HepG2 (cell line): ENCODE measurements around the gene ADAR. TPM values are rescaled to one million over a fixed set of nuclear protein-coding genes. Genes with fewer than 3 reads are reported as not detected.

Source experiments
- CENPX ChIP-seq: sonication (generic); formaldehyde crosslinking; IDR thresholded peaks from 2 replicates; pipeline ENCODE4 v1.9.0; 2021; ENCODE audit warnings: mild to moderate bottlenecking, missing genetic modification reagents, moderate library complexity
- ERF ChIP-seq: IDR thresholded peaks from 2 replicates; pipeline ENCODE4 v1.6.1; 2018; ENCODE audit warnings: missing biosample characterization, missing genetic modification reagents
- GABPA ChIP-seq, 2 experiments: IDR thresholded peaks; 2 replicates each; pipeline ENCODE4 v1.6.1; 2011 to 2016; ENCODE audit warnings: low read depth in 2 of 2, low read length in 1 of 2, missing biosample characterization in 1 of 2, missing genetic modification characterization in 1 of 2
- HNRNPH1 ChIP-seq: fragments of 200-400 bp; formaldehyde crosslinking; optimal IDR thresholded peaks from 2 replicates; pipeline ENCODE3; 2017; ENCODE audit warnings: mild to moderate bottlenecking, low read depth, low read length
- NCOA5 ChIP-seq: sonication (generic); formaldehyde crosslinking; IDR thresholded peaks from 2 replicates; pipeline ENCODE4 v1.4.0; 2020; ENCODE audit warnings: missing genetic modification reagents
- NCOR1 ChIP-seq: fragments of 200-600 bp; sonication (generic); IDR thresholded peaks from 2 replicates; pipeline ENCODE4 v1.7.0; 2017; ENCODE audit warnings: antibody characterized with exemption, low read length, borderline replicate concordance
- NFE2L2 ChIP-seq: fragments of 150-350 bp; IDR thresholded peaks from 2 replicates; pipeline ENCODE4 v1.6.1; 2014; ENCODE audit warnings: low read length
- RARG ChIP-seq: sonication (generic); formaldehyde crosslinking; IDR thresholded peaks from 2 replicates; pipeline ENCODE4 v1.4.0; 2020; ENCODE audit warnings: low read depth, mild to moderate bottlenecking, missing genetic modification reagents
- TAF1 ChIP-seq: sonication (generic); formaldehyde crosslinking; IDR thresholded peaks from 2 replicates; pipeline ENCODE4 v1.4.0; 2020; ENCODE audit warnings: missing genetic modification reagents
- TBX2 ChIP-seq: sonication (generic); formaldehyde crosslinking; IDR thresholded peaks from 2 replicates; pipeline ENCODE4 v1.5.0; 2020; ENCODE audit warnings: missing genetic modification reagents, mild to moderate bottlenecking, borderline replicate concordance
- ZNF292 ChIP-seq: sonication (generic); formaldehyde crosslinking; IDR thresholded peaks from 2 replicates; pipeline ENCODE4 v1.8.1; 2022; ENCODE audit warnings: mild to moderate bottlenecking, low read depth, missing genetic modification reagents, borderline replicate concordance
- ZNF446 ChIP-seq: sonication (generic); formaldehyde crosslinking; IDR thresholded peaks from 2 replicates; pipeline ENCODE4 v1.5.0; 2020; ENCODE audit warnings: mild to moderate bottlenecking, missing genetic modification reagents
- polyA plus RNA-seq, 8 experiments: library from polyadenylated mRNA; depleted of rRNA in 3 of 8; stranded (reverse) in 7 of 8; unstranded in 1 of 8; fragments of >200 nt; fragmentation: Illumina TruSeq in 4 of 8; extraction: Trizol in 4 of 8; gene quantifications; 2 replicates each; pipeline versions ENCODE4 v1.2.1 to v1.2.3, GENCODE V29; 2011 to 2016; ENCODE audit warnings: low read depth in 4 of 8, missing spikeins in 1 of 8, mixed read lengths in 1 of 8; ENCODE audit not compliant: insufficient read depth in 1 of 8
- total RNA-seq, 5 experiments: library from RNA; depleted of rRNA; stranded (reverse); fragments of >200 nt; fragmentation: Illumina TruSeq; extraction: Trizol; gene quantifications; 2 replicates each; pipeline ENCODE4 v1.2.3, GENCODE V29; 2016; ENCODE audit warnings: low read depth in 1 of 5
- TF ChIP-seq, protein P1 (sequence below): sonication (generic); formaldehyde crosslinking; IDR thresholded peaks from 2 replicates; pipeline ENCODE4 v1.5.1; 2020; ENCODE audit warnings: missing genetic modification reagents, mild to moderate bottlenecking, borderline replicate concordance
- TF ChIP-seq, protein P2 (sequence below): sonication (generic); formaldehyde crosslinking; conservative IDR thresholded peaks from 2 replicates; pipeline ENCODE4 v1.8.0; 2022; ENCODE audit warnings: low read depth, missing genetic modification reagents
- TF ChIP-seq, protein P3 (sequence below): sonication (generic); formaldehyde crosslinking; conservative IDR thresholded peaks from 2 replicates; pipeline ENCODE4 v1.8.1; 2023; ENCODE audit warnings: missing genetic modification reagents
- TF ChIP-seq, protein P4 (sequence below): sonication (generic); formaldehyde crosslinking; IDR thresholded peaks from 2 replicates; pipeline ENCODE4 v1.5.1; 2020; ENCODE audit warnings: missing genetic modification reagents, mild to moderate bottlenecking, borderline replicate concordance
- TF ChIP-seq, protein P5 (sequence below): sonication (generic); formaldehyde crosslinking; IDR thresholded peaks from 2 replicates; pipeline ENCODE4 v1.4.0; 2020; ENCODE audit warnings: mild to moderate bottlenecking, missing genetic modification reagents

Gene ADAR
- total and polyA plus RNA-seq, 2 of the 13 experiments (the other 11 are each of a cell fraction or from before 2014, with no cell fraction given): 70.8 to 86.2 TPM

DNA sequence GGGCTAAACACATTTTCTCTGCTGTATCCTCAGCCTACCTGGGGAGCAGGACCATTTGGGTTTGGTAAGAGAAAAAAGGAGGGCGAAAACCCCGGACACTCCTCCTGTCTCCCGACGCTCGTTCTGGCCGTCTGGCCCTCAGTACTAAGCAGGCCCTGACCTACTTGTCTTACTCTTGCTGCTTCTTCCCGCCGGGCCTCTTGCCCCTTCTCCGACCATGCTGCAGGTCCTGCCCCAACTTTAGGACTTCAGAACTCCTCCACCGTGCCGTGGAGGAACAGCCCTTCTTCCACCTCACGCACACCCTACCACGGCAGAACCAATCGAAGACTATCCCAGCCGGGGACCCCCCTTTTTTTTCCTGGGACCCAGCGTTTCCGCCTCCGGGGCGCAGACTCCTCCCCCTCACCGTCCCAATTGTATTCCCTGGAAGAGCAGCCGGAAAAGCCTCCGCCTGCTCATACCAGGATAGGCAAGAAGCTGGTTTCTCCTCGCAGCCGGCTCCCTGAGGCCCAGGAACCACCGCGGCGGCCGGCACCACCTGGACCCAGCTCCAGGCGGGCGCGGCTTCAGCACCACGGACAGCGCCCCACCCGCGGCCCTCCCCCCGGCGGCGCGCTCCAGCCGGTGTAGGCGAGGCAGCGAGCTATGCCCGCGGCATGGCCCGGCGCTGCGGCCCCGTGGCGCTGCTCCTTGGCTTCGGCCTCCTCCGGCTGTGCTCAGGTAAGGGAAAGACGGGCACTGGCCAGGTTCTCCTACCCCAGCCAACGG, 40.4 kb downstream of the ADAR start, which contains the start of gene CHRNB2 (continued):
- TF ChIP-seq, protein P1, sequence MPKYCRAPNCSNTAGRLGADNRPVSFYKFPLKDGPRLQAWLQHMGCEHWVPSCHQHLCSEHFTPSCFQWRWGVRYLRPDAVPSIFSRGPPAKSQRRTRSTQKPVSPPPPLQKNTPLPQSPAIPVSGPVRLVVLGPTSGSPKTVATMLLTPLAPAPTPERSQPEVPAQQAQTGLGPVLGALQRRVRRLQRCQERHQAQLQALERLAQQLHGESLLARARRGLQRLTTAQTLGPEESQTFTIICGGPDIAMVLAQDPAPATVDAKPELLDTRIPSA (CRISPR knock-in tag): peak; percentile 58; the same call in 1 of the 2 replicates
- no peak for TF ChIP-seq RARG (CRISPR knock-in tag)
- TF ChIP-seq NCOR1: no peak
- TF ChIP-seq, protein P2, sequence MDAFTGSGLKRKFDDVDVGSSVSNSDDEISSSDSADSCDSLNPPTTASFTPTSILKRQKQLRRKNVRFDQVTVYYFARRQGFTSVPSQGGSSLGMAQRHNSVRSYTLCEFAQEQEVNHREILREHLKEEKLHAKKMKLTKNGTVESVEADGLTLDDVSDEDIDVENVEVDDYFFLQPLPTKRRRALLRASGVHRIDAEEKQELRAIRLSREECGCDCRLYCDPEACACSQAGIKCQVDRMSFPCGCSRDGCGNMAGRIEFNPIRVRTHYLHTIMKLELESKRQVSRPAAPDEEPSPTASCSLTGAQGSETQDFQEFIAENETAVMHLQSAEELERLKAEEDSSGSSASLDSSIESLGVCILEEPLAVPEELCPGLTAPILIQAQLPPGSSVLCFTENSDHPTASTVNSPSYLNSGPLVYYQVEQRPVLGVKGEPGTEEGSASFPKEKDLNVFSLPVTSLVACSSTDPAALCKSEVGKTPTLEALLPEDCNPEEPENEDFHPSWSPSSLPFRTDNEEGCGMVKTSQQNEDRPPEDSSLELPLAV (CRISPR knock-in tag): no peak
- peak; percentile 91 for TF ChIP-seq TBX2 (CRISPR knock-in tag)
- no peak for TF ChIP-seq NCOA5 (CRISPR knock-in tag)
- peak; percentile 99 for TF ChIP-seq ERF (CRISPR knock-in tag)
- TF ChIP-seq, protein P3, sequence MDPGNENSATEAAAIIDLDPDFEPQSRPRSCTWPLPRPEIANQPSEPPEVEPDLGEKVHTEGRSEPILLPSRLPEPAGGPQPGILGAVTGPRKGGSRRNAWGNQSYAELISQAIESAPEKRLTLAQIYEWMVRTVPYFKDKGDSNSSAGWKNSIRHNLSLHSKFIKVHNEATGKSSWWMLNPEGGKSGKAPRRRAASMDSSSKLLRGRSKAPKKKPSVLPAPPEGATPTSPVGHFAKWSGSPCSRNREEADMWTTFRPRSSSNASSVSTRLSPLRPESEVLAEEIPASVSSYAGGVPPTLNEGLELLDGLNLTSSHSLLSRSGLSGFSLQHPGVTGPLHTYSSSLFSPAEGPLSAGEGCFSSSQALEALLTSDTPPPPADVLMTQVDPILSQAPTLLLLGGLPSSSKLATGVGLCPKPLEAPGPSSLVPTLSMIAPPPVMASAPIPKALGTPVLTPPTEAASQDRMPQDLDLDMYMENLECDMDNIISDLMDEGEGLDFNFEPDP (CRISPR knock-in tag): 0 out of 2 replicates have a peak, but pooled peaks have one; percentile 69
- TF ChIP-seq, protein P4, sequence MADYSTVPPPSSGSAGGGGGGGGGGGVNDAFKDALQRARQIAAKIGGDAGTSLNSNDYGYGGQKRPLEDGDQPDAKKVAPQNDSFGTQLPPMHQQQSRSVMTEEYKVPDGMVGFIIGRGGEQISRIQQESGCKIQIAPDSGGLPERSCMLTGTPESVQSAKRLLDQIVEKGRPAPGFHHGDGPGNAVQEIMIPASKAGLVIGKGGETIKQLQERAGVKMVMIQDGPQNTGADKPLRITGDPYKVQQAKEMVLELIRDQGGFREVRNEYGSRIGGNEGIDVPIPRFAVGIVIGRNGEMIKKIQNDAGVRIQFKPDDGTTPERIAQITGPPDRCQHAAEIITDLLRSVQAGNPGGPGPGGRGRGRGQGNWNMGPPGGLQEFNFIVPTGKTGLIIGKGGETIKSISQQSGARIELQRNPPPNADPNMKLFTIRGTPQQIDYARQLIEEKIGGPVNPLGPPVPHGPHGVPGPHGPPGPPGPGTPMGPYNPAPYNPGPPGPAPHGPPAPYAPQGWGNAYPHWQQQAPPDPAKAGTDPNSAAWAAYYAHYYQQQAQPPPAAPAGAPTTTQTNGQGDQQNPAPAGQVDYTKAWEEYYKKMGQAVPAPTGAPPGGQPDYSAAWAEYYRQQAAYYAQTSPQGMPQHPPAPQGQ (CRISPR knock-in tag): no peak
- TF ChIP-seq ZNF446 (CRISPR knock-in tag): peak; percentile 99
- TF ChIP-seq ZNF292 (CRISPR knock-in tag): no peak
- TF ChIP-seq HNRNPH1: no peak
- TF ChIP-seq GABPA (IDR thresholded peaks at IDR 0.05; ENCODE audit: low read depth, low read length): no peak
- no peak for TF ChIP-seq GABPA (CRISPR knock-in tag; IDR thresholded peaks at IDR 0.05; ENCODE audit: low read depth)
- TF ChIP-seq NFE2L2: no peak
- TF ChIP-seq, protein P5, sequence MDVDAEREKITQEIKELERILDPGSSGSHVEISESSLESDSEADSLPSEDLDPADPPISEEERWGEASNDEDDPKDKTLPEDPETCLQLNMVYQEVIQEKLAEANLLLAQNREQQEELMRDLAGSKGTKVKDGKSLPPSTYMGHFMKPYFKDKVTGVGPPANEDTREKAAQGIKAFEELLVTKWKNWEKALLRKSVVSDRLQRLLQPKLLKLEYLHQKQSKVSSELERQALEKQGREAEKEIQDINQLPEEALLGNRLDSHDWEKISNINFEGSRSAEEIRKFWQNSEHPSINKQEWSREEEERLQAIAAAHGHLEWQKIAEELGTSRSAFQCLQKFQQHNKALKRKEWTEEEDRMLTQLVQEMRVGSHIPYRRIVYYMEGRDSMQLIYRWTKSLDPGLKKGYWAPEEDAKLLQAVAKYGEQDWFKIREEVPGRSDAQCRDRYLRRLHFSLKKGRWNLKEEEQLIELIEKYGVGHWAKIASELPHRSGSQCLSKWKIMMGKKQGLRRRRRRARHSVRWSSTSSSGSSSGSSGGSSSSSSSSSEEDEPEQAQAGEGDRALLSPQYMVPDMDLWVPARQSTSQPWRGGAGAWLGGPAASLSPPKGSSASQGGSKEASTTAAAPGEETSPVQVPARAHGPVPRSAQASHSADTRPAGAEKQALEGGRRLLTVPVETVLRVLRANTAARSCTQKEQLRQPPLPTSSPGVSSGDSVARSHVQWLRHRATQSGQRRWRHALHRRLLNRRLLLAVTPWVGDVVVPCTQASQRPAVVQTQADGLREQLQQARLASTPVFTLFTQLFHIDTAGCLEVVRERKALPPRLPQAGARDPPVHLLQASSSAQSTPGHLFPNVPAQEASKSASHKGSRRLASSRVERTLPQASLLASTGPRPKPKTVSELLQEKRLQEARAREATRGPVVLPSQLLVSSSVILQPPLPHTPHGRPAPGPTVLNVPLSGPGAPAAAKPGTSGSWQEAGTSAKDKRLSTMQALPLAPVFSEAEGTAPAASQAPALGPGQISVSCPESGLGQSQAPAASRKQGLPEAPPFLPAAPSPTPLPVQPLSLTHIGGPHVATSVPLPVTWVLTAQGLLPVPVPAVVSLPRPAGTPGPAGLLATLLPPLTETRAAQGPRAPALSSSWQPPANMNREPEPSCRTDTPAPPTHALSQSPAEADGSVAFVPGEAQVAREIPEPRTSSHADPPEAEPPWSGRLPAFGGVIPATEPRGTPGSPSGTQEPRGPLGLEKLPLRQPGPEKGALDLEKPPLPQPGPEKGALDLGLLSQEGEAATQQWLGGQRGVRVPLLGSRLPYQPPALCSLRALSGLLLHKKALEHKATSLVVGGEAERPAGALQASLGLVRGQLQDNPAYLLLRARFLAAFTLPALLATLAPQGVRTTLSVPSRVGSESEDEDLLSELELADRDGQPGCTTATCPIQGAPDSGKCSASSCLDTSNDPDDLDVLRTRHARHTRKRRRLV: no peak
- TF ChIP-seq TAF1 (CRISPR knock-in tag): no peak
- no peak for TF ChIP-seq CENPX
